HCT116 (cell line): ENCODE results near the gene CCNL2. TPM values are rescaled to one million over a fixed set of nuclear protein-coding genes. Genes with fewer than 3 reads are reported as not detected.

Experiments used
- ATAC-seq: fragments of 200-7000 bp; cut with Tn5 transposase; 2 replicates; pipeline ENCODE4 v1.9.1; 2020; ENCODE audit warnings: mild to moderate bottlenecking, moderate library complexity
- BruUV-seq: library from RNA; stranded (reverse); fragments of 400-500 nt; replicated peaks from 2 replicates; lab custom pipeline; 2021; lab: Mats Ljungman, UMichigan
- CTCF ChIA-PET: fragments of 300-600 bp; sonication (Branson Sonifier 250); formaldehyde crosslinking; loops from one replicate; lab custom pipeline; 2021; ENCODE audit warnings: antibody characterized with exemption; lab: Charles Lee
- POLR2A ChIA-PET: fragments of 300-600, 350-600 bp; sonication (Branson Sonifier 250); formaldehyde crosslinking; loops from one replicate; lab custom pipeline; 2021; ENCODE audit warnings: antibody characterized with exemption; lab: Charles Lee
- RAD21 ChIA-PET, 2 experiments: fragments of 300-600 bp; sonication (Branson Sonifier 250); formaldehyde crosslinking; loops; one replicate each; lab custom pipeline; 2023; ENCODE audit warnings: low total read pairs in 2 of 2; ENCODE audit not compliant: uncharacterized antibody in 2 of 2, unreplicated experiment in 2 of 2, low non-redundant PET in 1 of 2; lab: Charles Lee
- DNase-seq: peaks from one replicate; pipeline ENCODE4 v3.0.0-alpha.2; 2010; ENCODE audit warnings: low read depth, low spot score
- H2AFZ ChIP-seq: fragments of 200-600 bp; shearing (Covaris generic), sonication (generic); 2 replicates; pipeline ENCODE4 v1.6.1; 2017; ENCODE audit warnings: low read depth, mixed run types, mixed read lengths, antibody characterized with exemption, low read length; ENCODE audit not compliant: poor library complexity, severe bottlenecking
- H3K27ac ChIP-seq: 2 replicates; pipeline ENCODE4 v1.5.1; 2012; ENCODE audit warnings: low read depth, low read length
- H3K27me3 ChIP-seq: fragments of 200-600 bp; sonication (generic); 2 replicates; pipeline ENCODE4 v1.6.1; 2016; ENCODE audit warnings: mixed run types, low read length, mixed read lengths; ENCODE audit not compliant: insufficient read depth
- H3K36me3 ChIP-seq, 2 experiments: fragments of 200-500 bp in 1 of 2; fragments of 200-600 bp in 1 of 2; sonication (Bioruptor generic) in 1 of 2; sonication (generic) in 1 of 2; 2 replicates each; pipeline versions ENCODE4 v1.5.1 to v1.6.1; 2014 to 2016; ENCODE audit warnings: low read length in 2 of 2, inconsistent platforms in 1 of 2, mixed read lengths in 1 of 2, mixed run types in 1 of 2; ENCODE audit not compliant: insufficient read depth in 2 of 2, control insufficient read depth in 1 of 2
- H3K4me1 ChIP-seq, 2 experiments: fragments of 200-600 bp in 1 of 2; sonication (generic) in 1 of 2; 2 replicates each; pipeline versions ENCODE4 v1.5.1 to v1.6.1; 2012 to 2017; ENCODE audit warnings: low read length in 2 of 2, inconsistent platforms in 1 of 2, mild to moderate bottlenecking in 1 of 2, mixed read lengths in 1 of 2, mixed run types in 1 of 2, moderate library complexity in 1 of 2; ENCODE audit not compliant: insufficient read depth in 2 of 2, control insufficient read depth in 1 of 2
- H3K4me2 ChIP-seq: fragments of 200-600 bp; sonication (generic); 2 replicates; pipeline ENCODE4 v1.6.1; 2017; ENCODE audit warnings: mixed run types, low read length, mixed read lengths
- H3K4me3 ChIP-seq, 2 experiments: fragments of 200-600 bp in 1 of 2; sonication (generic) in 1 of 2; replicated peaks in 1 of 2; 2 replicates each; pipeline ENCODE4 v1.5.1; 2011 to 2016; ENCODE audit warnings: low read length in 2 of 2, control low read depth in 1 of 2, low read depth in 1 of 2, mild to moderate bottlenecking in 1 of 2, mixed read lengths in 1 of 2, mixed run types in 1 of 2
- H3K79me2 ChIP-seq: fragments of 200-600 bp; sonication (generic); 2 replicates; pipeline ENCODE4 v1.6.1; 2017; ENCODE audit warnings: mild to moderate bottlenecking, mixed run types, low read length, moderate library complexity, mixed read lengths; ENCODE audit not compliant: insufficient read depth
- H3K9ac ChIP-seq: fragments of 200-600 bp; sonication (generic); 2 replicates; pipeline ENCODE4 v1.6.1; 2016; ENCODE audit warnings: low read length, mixed read lengths
- H3K9me2 ChIP-seq: fragments of 200-600 bp; sonication (generic), shearing (Covaris generic); 2 replicates; pipeline ENCODE4 v1.6.1; 2017; ENCODE audit warnings: mixed run types, mild to moderate bottlenecking, moderate library complexity; ENCODE audit not compliant: insufficient read depth
- H3K9me3 ChIP-seq, 2 experiments: fragments of 200-500 bp in 1 of 2; fragments of 200-600 bp in 1 of 2; sonication (Bioruptor generic) in 1 of 2; sonication (generic) in 1 of 2; 2 replicates each; pipeline ENCODE4 v1.6.1; 2014 to 2017; ENCODE audit warnings: low read length in 2 of 2, mixed read lengths in 2 of 2, inconsistent platforms in 1 of 2, low read depth in 1 of 2, mild to moderate bottlenecking in 1 of 2, mixed run types in 1 of 2, moderate library complexity in 1 of 2; ENCODE audit not compliant: control insufficient read depth in 1 of 2, insufficient read depth in 1 of 2
- H4K20me1 ChIP-seq: fragments of 200-600 bp; sonication (generic), shearing (Covaris generic); 2 replicates; pipeline ENCODE4 v1.6.1; 2017; ENCODE audit warnings: mixed run types, mild to moderate bottlenecking, moderate library complexity; ENCODE audit not compliant: insufficient read depth
- ATF3 ChIP-seq: IDR thresholded peaks from 2 replicates; pipeline ENCODE4 v1.6.1; 2012
- CBX3 ChIP-seq: IDR thresholded peaks from 2 replicates; pipeline ENCODE4 v1.6.1; 2012; ENCODE audit warnings: low read depth
- EZH2 ChIP-seq: fragments of 200-600 bp; sonication (generic); IDR thresholded peaks from 2 replicates; pipeline ENCODE4 v1.6.1; 2017; ENCODE audit warnings: antibody characterized with exemption, mixed run types
- RAD21 ChIP-seq: IDR thresholded peaks from 2 replicates; pipeline ENCODE4 v1.6.1; 2012; ENCODE audit warnings: low read depth, mild to moderate bottlenecking
- SP1 ChIP-seq: IDR thresholded peaks from 2 replicates; pipeline ENCODE4 v1.6.1; 2012; ENCODE audit warnings: low read depth
- TCF7L2 ChIP-seq: IDR thresholded peaks from 2 replicates; pipeline ENCODE4 v1.7.0; 2011; ENCODE audit warnings: borderline replicate concordance, inconsistent platforms; ENCODE audit not compliant: insufficient read depth, insufficient read length; ENCODE audit errors: extremely low read depth
- ZBTB33 ChIP-seq: IDR thresholded peaks from 2 replicates; pipeline ENCODE4 v1.6.1; 2011; ENCODE audit warnings: mild to moderate bottlenecking, low read length, moderate library complexity; ENCODE audit not compliant: insufficient replicate concordance; ENCODE audit errors: extremely low read depth
- ZFX ChIP-seq: fragments of 450-650 bp; IDR thresholded peaks from 2 replicates; pipeline ENCODE4 v1.6.1; 2017
- intact Hi-C: fragments of 100-400 bp; cut with micrococcal nuclease; formaldehyde crosslinking; loops from 2 replicates; pipeline ENCODE4 v1.10.0; 2022
- total RNA-seq: library from RNA; stranded (reverse); gene quantifications from one replicate; pipeline ENCODE4 v1.2.1, GENCODE V29; 2021; ENCODE audit not compliant: unreplicated experiment

Gene CCNL2
- total RNA-seq, 1 experiment from 2014 or later, result 173 TPM

GRCh38 chr1:1432274-1432950, 33.3 kb upstream of the CCNL2 start:
- H3K4me2 ChIP-seq, result peak overlapping the region; percentile 99
- peak overlapping the region; percentile 88 for H3K9ac ChIP-seq
- CTCF ChIA-PET, result interaction anchor here (0.6 to 1.1 kb wide), 2 partner anchors 30 to 57 kb away, joined by 3 to 4 read pairs; partner anchors contain the start of gene AURKAIP1
- no peaks in the 10 kb centered on the region for H3K9me2 ChIP-seq
- intact Hi-C loops, result loop anchor here (2.0 kb wide), 1 partner anchor 26 kb away; the partner anchor contains the start of gene MRPL20
- POLR2A ChIA-PET, result interaction anchor here (0.5 to 1.7 kb wide), 4 partner anchors 23 to 109 kb away, joined by 3 to 4 read pairs (median 3); partner anchors contain the start of gene CCNL2
- no peaks in the 10 kb centered on the region for H3K9me3 ChIP-seq
- H3K4me1 ChIP-seq, result peaks cover 42 to 67% of the 10 kb centered on the region in 2 experiments
- H3K4me3 ChIP-seq, result 0 out of 4 replicates have a peak overlapping the region, but pooled peaks of 1 of the 2 experiments have one; percentile 92
- no peaks in the 10 kb centered on the region for H3K36me3 ChIP-seq
- H3K27me3 ChIP-seq, result no peaks in the 10 kb centered on the region
- no peak for ATAC-seq
- peaks cover 25% of the 10 kb centered on the region; the same call in 1 of the 2 replicates for H3K79me2 ChIP-seq
- no TSS peak for BruUV-seq
- H3K27ac ChIP-seq, result peak overlapping the region; percentile 99
- RAD21 ChIA-PET, result no interaction called here
- TF ChIP-seq TCF7L2, result no peak
- TF ChIP-seq ATF3, result no peak
- TF ChIP-seq RAD21, result no peak
- no peak for TF ChIP-seq CBX3
- no peak for TF ChIP-seq ZBTB33
- 0 out of 2 replicates have a peak, but pooled peaks have one; percentile 3 for TF ChIP-seq ZFX
- no peak for TF ChIP-seq SP1
- no peak for TF ChIP-seq EZH2
- TF ChIP-seq, all 23 proteins: peak for 1
- DNase-seq, result no peak
- Histone ChIP-seq H4K20me1 (no peaks in the 10 kb centered on the region), H2AFZ (no peak overlapping the region)
